Liver (tissue), 4 donors: ENCODE data around the gene NR2F1. TPM values are rescaled to one million over a fixed set of nuclear protein-coding genes. Genes with fewer than 3 reads are reported as not detected.

Source experiments
- polyA plus RNA-seq, 2 donors: library from polyadenylated mRNA; stranded (reverse) in 1 of 2; unstranded in 1 of 2; fragments of 200-250 nt in 1 of 2; fragments of >200 nt in 1 of 2; fragmentation: Nextera tagmentation in 1 of 2; extraction: Ambion mirVana in 1 of 2; gene quantifications; one replicate each; pipeline versions ENCODE4 v1.2.1 to v1.2.3, GENCODE V29; 2013 to 2015
- total RNA-seq, 2 donors: library from RNA; depleted of rRNA; stranded (reverse); fragments of >200 nt; gene quantifications; one replicate each; pipeline ENCODE4 v1.2.3, GENCODE V29; 2014
- donor health status: healthy.
- donor health status: healthy.
- donor health status: healthy.

The NR2F1 gene
- total and polyA plus RNA-seq, 4 donors, result 3.9 to 13.0 (median 10.6) TPM

Other genes starting within 250 kb of the NR2F1 start
- gene NR2F1-AS1, start 2.0 kb upstream of the NR2F1 start, total RNA-seq, result 1 to 10 TPM; 2.3 to 4.0 TPM
- gene NR2F1-AS1, start 2.0 kb upstream of the NR2F1 start, polyA plus RNA-seq, result 1 to 10 TPM; 2.0 TPM
- gene POU5F2, start 158.4 kb downstream of the NR2F1 start, total RNA-seq, result 1 to 10 TPM in 1 of 2 donors, under 1 TPM in 1; 0.61 to 2.2 TPM
- gene POU5F2, start 158.4 kb downstream of the NR2F1 start, polyA plus RNA-seq, result under 1 TPM in 1 of 2 donors, not detected in 1; 0.38 TPM